Motor neuron (in vitro differentiated cells): ENCODE results near the gene C2CD2. TPM values are rescaled to one million over a fixed set of nuclear protein-coding genes. Genes with fewer than 3 reads are reported as not detected.

Source experiments
- ATAC-seq, 8 experiments: fragments of 200-7000 bp; cut with Tn5 transposase; replicated peaks in 6 of 8; 2 replicates each; pipeline ENCODE4 v1.8.0; 2021; ENCODE audit warnings: mild to moderate bottlenecking in 8 of 8, moderate library complexity in 8 of 8
- H3K27ac ChIP-seq, 2 donors: fragments of 250-450 bp; sonication (Bioruptor Pico); 2 replicates each; pipeline ENCODE4 v1.9.0; 2021; ENCODE audit warnings: antibody characterized with exemption in 2 of 2, mild to moderate bottlenecking in 2 of 2, moderate library complexity in 1 of 2
- H3K4me1 ChIP-seq, 2 donors: fragments of 250-450 bp; sonication (Bioruptor Pico); replicated peaks in 1 of 2; 2 replicates each; pipeline ENCODE4 v1.6.1; 2021; ENCODE audit warnings: antibody characterized with exemption in 2 of 2, mild to moderate bottlenecking in 2 of 2, moderate library complexity in 1 of 2
- H3K4me3 ChIP-seq, 5 donors: fragments of 250-450 bp; sonication (Bioruptor Pico); 2 replicates each; pipeline ENCODE4 v1.9.0; 2021; ENCODE audit warnings: antibody characterized with exemption in 5 of 5, mild to moderate bottlenecking in 5 of 5, moderate library complexity in 4 of 5
- WGBS, 10 experiments: fragments of 450-650 bp; shearing (Covaris generic); methylation state at CpG; one replicate each; pipeline ENCODE4 v1.0.0; 2022; 5-methylcytosine and 5-hydroxymethylcytosine counted together
- in situ Hi-C, 9 experiments: fragments of 400-800 bp; cut with MboI; loops; one replicate each; pipeline ENCODE4 v1.15.0; 2021; ENCODE audit warnings: low sequenced_read_pairs in 9 of 9, low pct_unique_long_range_greater_than_20kb in 2 of 9; ENCODE audit not compliant: unreplicated experiment in 9 of 9
- total RNA-seq, 8 experiments: library from RNA; unstranded; fragments of 300-600 nt; gene quantifications; 2 replicates each; pipeline versions ENCODE4 v1.2.3 to v1.2.4, GENCODE V29; 2022

C2CD2 gene
- total RNA-seq, 8 experiments from 2014 or later: 3.5 to 22.3 (median 6.6) TPM

GRCh38 chr21:41868062-41868710 lies 85.6 kb downstream of the C2CD2 start:
- no peak overlapping the region for H3K4me3 ChIP-seq
- 3 to 86% (median 54%) methylated on average over 5 to 10 of the region's 10 CpGs for WGBS, 10 experiments
- peak in 6 of 8 experiments; percentile 70 to 88 (median 78) for ATAC-seq
- H3K27ac ChIP-seq: peak overlapping the region in 1 of 2 donors; percentile 24
- H3K4me1 ChIP-seq: peaks cover 17 to 23% of the 10 kb centered on the region in 2 donors
- in situ Hi-C loops: loop anchor here in 1 of 9 experiments (25.0 kb wide), 1 partner anchor 244 kb away; no protein-coding TSS in a partner anchor

GRCh38 chr21:41867313-41867712 lies 86.5 kb downstream of the C2CD2 start:
- WGBS, 10 experiments: 67 to 100% (median 95%) methylated on average over 1 to 7 of the region's 8 CpGs; no CpG with 5 or more reads in 1 of the 10 experiments
- H3K4me1 ChIP-seq: peaks cover 17 to 23% of the 10 kb centered on the region in 2 donors
- no peak overlapping the region for H3K27ac ChIP-seq
- no peak for ATAC-seq
- in situ Hi-C loops: loop anchor here in 1 of 9 experiments (25.0 kb wide), 1 partner anchor 245 kb away; no protein-coding TSS in a partner anchor
- H3K4me3 ChIP-seq: no peak overlapping the region

- ATAC-seq: no peak
- in situ Hi-C loops: loop anchor here in 1 of 9 experiments (25.0 kb wide), 1 partner anchor 246 kb away; no protein-coding TSS in a partner anchor
- H3K27ac ChIP-seq: no peak overlapping the region
These were observed 87.5 kb downstream of the C2CD2 start for GRCh38 chr21:41866274-41866809.

GRCh38 chr21:41865002-41865777 lies 88.6 kb downstream of the C2CD2 start:
- in situ Hi-C loops: loop anchor here in 1 of 9 experiments (25.0 kb wide), 1 partner anchor 247 kb away; no protein-coding TSS in a partner anchor
- ATAC-seq: peak in 1 of 8 experiments; percentile 35
- H3K4me1 ChIP-seq: peaks cover 6 to 7% of the 10 kb centered on the region in 2 donors
- H3K4me3 ChIP-seq: no peak overlapping the region
- no peak overlapping the region for H3K27ac ChIP-seq
- WGBS, 10 experiments: 85 to 100% (median 100%) methylated on average over 1 to 4 of the region's 15 CpGs; no CpG with 5 or more reads in 5 of the 10 experiments

More at GRCh38 chr21:41866274-41866809, 87.5 kb downstream of the C2CD2 start:
- Histone ChIP-seq H3K4me1 (peaks cover 10 to 19% of the 10 kb centered on the region in 2 donors), H3K4me3 (no peak overlapping the region)
- 78 to 100% (median 92%) methylated on average over 1 to 11 of the region's 11 CpGs; no CpG with 5 or more reads in 1 of the 10 experiments for WGBS, 10 experiments

GRCh38 chr21:41864311-41865001 lies 89.4 kb downstream of the C2CD2 start:
- WGBS, 10 experiments: 83 to 100% (median 94%) methylated on average over 1 to 4 of the region's 10 CpGs; no CpG with 5 or more reads in 4 of the 10 experiments

GRCh38 chr21:41863439-41863740 lies 90.4 kb downstream of the C2CD2 start:
- H3K4me3 ChIP-seq: no peak overlapping the region
- H3K27ac ChIP-seq: no peak overlapping the region
- H3K4me1 ChIP-seq: no peaks in the 10 kb centered on the region
- ATAC-seq: peak in 1 of 8 experiments; percentile 15
- 51 to 100% (median 97%) methylated on average over 1 to 4 of the region's 4 CpGs; no CpG with 5 or more reads in 1 of the 10 experiments for WGBS, 10 experiments
- in situ Hi-C loops: loop anchor here in 1 of 9 experiments (25.0 kb wide), 1 partner anchor 249 kb away; no protein-coding TSS in a partner anchor

More at GRCh38 chr21:41864311-41865001, 89.4 kb downstream of the C2CD2 start:
- Histone ChIP-seq H3K4me1 (peaks cover 0 to 3% of the 10 kb centered on the region in 2 donors), H3K4me3 (no peak overlapping the region), H3K27ac (no peak overlapping the region)
- in situ Hi-C loops: loop anchor here in 1 of 9 experiments (25.0 kb wide), 1 partner anchor 248 kb away; no protein-coding TSS in a partner anchor
- ATAC-seq: no peak

- 40 to 89% (median 86%) methylated on average over 1 to 9 of the region's 17 CpGs; no CpG with 5 or more reads in 5 of the 10 experiments for WGBS, 10 experiments
- Histone ChIP-seq H3K4me3 (no peak overlapping the region), H3K4me1 (no peaks in the 10 kb centered on the region), H3K27ac (no peak overlapping the region)
- in situ Hi-C loops: loop anchor here in 1 of 9 experiments (25.0 kb wide), 1 partner anchor 250 kb away; no protein-coding TSS in a partner anchor
- ATAC-seq: no peak
These were observed 91.8 kb downstream of the C2CD2 start for GRCh38 chr21:41861987-41862386.

GRCh38 chr21:41861255-41861654 lies 92.6 kb downstream of the C2CD2 start:
- Histone ChIP-seq H3K4me1 (no peaks in the 10 kb centered on the region), H3K27ac (no peak overlapping the region), H3K4me3 (no peak overlapping the region)
- 70 to 100% (median 100%) methylated on average over 1 to 3 of the region's 4 CpGs; no CpG with 5 or more reads in 5 of the 10 experiments for WGBS, 10 experiments
- ATAC-seq: no peak
- in situ Hi-C loops: loop anchor here in 1 of 9 experiments (25.0 kb wide), 1 partner anchor 251 kb away; no protein-coding TSS in a partner anchor

GRCh38 chr21:41859297-41859980 lies 94.4 kb downstream of the C2CD2 start:
- ATAC-seq: no peak
- Histone ChIP-seq H3K4me3 (no peak overlapping the region), H3K4me1 (no peaks in the 10 kb centered on the region), H3K27ac (no peak overlapping the region)
- in situ Hi-C loops: loop anchor here in 1 of 9 experiments (25.0 kb wide), 1 partner anchor 253 kb away; no protein-coding TSS in a partner anchor
- WGBS, 10 experiments: 80 to 100% (median 97%) methylated on average over 1 to 13 of the region's 23 CpGs; no CpG with 5 or more reads in 6 of the 10 experiments

GRCh38 chr21:41858466-41859296 lies 95.1 kb downstream of the C2CD2 start:
- no peaks in the 10 kb centered on the region for H3K4me1 ChIP-seq
- in situ Hi-C loops: loop anchor here in 1 of 9 experiments (25.0 kb wide), 1 partner anchor 254 kb away; no protein-coding TSS in a partner anchor

GRCh38 chr21:41857771-41858300 lies 96.0 kb downstream of the C2CD2 start:
- in situ Hi-C loops: loop anchor here in 1 of 9 experiments (25.0 kb wide), 1 partner anchor 254 kb away; no protein-coding TSS in a partner anchor
- Histone ChIP-seq H3K27ac (no peak overlapping the region), H3K4me3 (no peak overlapping the region), H3K4me1 (no peaks in the 10 kb centered on the region)
- WGBS, 10 experiments: 50 to 100% (median 88%) methylated on average over 1 to 6 of the region's 14 CpGs; no CpG with 5 or more reads in 4 of the 10 experiments
- no peak for ATAC-seq

More at GRCh38 chr21:41858466-41859296, 95.1 kb downstream of the C2CD2 start:
- Histone ChIP-seq H3K4me3 (no peak overlapping the region), H3K27ac (no peak overlapping the region)
- ATAC-seq: no peak
- WGBS, 10 experiments: 80 to 100% (median 86%) methylated on average over 1 to 7 of the region's 27 CpGs; no CpG with 5 or more reads in 6 of the 10 experiments
